HG03280 (cell line): ENCODE measurements around the gene KIAA0586.
"Not testable (repeated sequence)": the region's sequence is repeated elsewhere in the genome, so short reads cannot be mapped to it uniquely, and the experiment has no call there.

Experiments
- ATAC-seq: cut with Tn5 transposase; IDR thresholded peaks from one replicate; pipeline ENCODE4 v1.9.1; 2021; ENCODE audit warnings: mild to moderate bottlenecking, moderate library complexity; ENCODE audit not compliant: unreplicated experiment

The KIAA0586 gene

DNA sequence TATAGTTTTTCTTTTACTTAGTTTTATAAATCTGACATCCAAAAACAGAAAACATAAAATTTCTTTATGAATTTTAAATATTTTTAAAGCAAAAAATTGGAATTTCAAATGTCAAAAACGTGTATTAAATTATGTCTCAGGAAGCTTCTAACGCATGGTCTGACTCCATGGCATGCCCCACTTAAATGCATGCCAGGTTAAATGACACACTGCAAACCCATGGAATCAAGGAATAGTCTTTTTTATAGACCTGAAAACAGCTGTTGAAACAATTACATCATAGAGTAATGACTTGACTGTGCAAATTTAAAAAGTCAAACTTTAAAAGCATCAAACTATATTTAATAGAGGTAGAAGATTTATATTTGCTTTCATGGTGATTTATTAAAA lies 114.1 kb downstream of the KIAA0586 start:
- ATAC-seq, result no peak

- ATAC-seq, result no peak
Measured at GRCh38 chr14:58543253-58543652, 115.7 kb downstream of the KIAA0586 start.

DNA sequence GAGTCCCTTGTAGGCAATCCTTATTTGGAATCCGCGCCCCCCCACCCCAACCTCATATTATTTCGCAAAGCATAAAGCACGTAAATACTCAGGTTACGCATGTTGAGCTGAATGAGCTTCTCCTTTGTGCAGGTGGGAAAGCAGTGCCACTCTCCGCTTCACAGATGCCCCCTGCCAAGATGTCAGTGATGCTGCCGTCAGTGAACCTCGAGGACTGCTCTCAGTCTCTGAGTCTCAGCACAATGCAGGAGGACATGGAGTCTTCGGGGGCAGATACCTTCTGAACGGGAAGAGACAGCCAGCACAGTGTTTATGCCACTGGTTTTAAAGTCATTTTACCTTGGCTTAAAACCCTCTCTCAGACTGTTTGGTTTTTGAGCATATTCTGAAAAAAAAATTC lies 120.1 kb downstream of the KIAA0586 start:
- no peak for ATAC-seq

- ATAC-seq, result no peak
Measured at GRCh38 chr14:58549105-58549757, 121.7 kb downstream of the KIAA0586 start.

DNA sequence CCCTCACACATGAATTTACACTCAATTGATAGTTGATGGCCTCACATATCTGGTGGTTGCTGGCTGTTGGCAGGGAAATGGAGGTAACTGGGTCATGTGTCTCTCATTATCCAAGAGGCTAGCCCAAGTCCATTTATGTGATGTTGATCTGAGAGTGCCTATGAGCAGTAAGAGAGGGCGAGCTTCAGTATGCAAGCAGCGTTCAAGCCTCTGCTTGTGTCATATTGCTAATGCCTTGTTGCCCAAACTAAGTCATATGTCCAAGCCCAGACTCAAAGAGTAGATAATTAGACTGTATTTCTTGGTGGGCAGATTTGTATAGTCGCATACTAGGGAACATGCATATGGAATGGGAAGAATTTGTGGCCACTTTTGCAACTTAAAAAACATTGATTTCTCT lies 126.4 kb downstream of the KIAA0586 start:
- no peak for ATAC-seq

- ATAC-seq, result no peak
Measured at GRCh38 chr14:58555647-58556046, 128.1 kb downstream of the KIAA0586 start.

- ATAC-seq, result no peak
Measured at GRCh38 chr14:58557242-58557641, 129.7 kb downstream of the KIAA0586 start.

DNA sequence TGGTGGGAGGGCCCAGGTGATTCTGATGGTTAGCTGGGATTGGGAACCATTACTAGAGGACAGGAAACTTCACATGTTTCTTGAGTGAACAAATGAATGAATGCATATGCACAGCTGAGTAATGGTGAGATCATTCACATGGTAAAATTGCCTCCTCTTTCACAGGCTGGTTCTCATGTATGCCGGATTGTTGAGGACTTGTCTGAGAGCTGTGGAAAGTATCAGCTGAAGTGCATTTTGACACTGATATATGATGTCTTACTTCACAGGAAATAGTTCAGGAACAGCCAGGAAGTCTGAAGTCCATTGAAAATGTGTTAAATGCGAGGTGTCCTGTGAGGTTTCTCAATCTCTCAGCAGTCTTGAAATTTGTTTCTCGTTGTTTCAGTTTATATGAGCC lies 132.7 kb downstream of the KIAA0586 start:
- ATAC-seq, result no peak

GRCh38 chr14:58562141-58562540 lies 134.6 kb downstream of the KIAA0586 start:
- no peak for ATAC-seq

- no peak for ATAC-seq
Measured at GRCh38 chr14:58563978-58564377, 136.5 kb downstream of the KIAA0586 start.

GRCh38 chr14:58565832-58566231 lies 138.3 kb downstream of the KIAA0586 start:
- no peak for ATAC-seq

GRCh38 chr14:58566979-58567378 lies 139.5 kb downstream of the KIAA0586 start:
- ATAC-seq, result no peak

DNA sequence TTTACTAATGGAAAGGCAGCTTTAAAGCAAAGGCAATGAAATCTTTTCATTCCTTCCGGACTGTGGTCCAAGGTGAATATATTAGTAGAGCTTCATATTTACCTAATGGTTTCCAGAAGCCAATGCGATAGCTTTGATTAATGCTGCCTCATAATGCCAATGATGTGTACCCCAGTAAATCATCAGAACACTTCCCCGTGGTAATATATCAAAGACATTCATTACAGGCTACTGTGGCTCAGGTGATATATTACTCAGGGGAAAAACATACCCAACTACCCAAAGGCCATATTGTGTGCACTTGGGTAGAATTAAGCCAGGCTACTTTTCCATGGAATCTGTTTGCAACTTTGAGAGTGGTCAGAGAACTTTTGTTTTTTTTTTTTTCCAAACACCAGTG lies 140.8 kb downstream of the KIAA0586 start:
- no peak for ATAC-seq

DNA sequence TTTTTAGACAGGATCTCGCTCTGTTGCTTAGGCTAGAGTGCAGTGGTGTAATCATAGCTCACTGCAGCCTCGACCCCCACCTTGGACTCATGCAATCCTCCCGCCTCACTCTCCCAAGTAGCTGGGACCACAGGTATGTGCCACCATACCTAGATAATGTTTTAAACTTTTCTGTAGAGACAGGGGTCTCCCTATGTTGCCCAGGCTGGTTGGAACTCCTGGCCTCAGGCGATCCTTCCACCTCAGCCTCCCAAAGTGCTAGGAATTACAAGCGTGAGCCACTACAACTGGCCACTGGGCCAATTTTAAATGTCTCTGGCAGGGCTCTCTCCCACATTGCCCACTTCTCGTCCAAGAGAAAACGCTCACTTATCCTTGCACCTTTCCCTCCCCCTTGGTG lies 143.7 kb downstream of the KIAA0586 start:
- ATAC-seq, result no peak

DNA sequence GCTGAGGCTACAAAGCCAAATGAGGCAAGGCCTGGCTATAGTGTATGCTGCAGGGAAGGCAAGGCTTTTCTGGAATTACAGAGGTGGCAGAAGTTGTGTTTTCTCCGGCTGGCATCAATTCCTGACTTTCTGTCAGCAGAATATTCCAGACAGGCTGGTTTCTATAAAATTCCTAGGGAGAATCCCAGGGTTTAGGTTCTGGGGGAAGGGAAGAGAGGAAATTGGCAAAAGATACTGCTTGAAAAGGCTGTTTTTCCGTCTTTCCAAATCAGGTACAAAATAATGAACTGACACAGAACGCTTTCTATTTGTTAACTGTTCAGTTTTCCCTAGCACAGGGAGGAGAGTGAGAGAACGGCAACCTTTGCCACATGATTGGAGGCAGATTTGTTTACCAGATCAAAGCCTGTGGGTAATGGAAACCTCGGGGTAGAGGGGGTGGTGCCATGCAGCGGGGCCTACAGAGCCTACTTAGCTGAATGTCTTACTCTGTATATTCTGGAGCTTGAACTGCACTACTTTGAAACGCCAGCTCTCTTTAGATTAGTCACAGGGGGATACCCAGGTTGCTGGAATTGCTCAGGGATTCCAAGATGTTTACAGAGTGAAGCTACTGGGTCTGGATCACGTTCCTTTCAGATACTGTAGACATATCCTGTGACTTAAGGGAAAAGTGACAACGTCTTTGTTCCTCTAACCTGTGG lies 144.4 kb downstream of the KIAA0586 start:
- no peak for ATAC-seq

DNA sequence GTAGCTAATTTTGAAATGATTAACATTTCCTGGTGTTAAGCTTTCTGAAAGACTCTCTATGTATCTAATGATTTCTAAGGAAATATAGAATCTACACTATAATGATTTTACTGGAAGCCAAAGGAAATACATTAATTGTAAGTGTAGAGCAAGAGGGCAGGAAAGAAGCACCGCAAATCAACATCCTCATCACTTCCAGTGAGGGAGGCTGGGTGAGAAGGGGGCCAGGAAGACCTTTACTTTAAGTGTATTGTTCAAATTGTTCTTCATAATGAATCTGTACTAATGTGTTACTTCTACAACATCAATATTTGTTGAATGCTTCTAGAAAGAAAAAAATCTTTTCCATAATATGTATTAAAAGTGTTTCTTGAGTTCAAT lies 144.9 kb downstream of the KIAA0586 start:
- no peak for ATAC-seq

DNA sequence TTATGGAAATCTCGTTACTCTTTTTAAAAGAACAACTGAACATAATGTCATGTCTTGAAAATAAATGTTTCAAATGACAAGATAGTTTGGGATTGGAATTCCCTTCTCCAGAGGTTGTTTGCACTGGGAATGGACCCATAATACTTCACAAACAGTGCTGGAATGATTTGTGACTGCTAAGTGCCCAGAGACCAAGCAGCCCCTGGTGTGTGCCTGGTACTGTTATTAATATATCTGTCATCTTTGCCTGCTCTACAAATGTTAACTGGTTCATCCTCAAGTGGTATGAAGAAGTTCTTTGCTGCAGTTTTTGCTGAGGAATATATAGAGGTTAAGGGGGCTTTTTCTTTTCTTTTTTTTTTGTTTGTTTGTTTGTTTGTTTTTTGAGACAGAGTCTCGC lies 145.3 kb downstream of the KIAA0586 start:
- ATAC-seq, result no peak

- ATAC-seq, result no peak
Measured at GRCh38 chr14:58574623-58575022, 147.1 kb downstream of the KIAA0586 start.

GRCh38 chr14:58575956-58576355 lies 148.4 kb downstream of the KIAA0586 start:
- ATAC-seq, result no peak

GRCh38 chr14:58580035-58580434 lies 152.5 kb downstream of the KIAA0586 start:
- not testable (repeated sequence) for ATAC-seq

DNA sequence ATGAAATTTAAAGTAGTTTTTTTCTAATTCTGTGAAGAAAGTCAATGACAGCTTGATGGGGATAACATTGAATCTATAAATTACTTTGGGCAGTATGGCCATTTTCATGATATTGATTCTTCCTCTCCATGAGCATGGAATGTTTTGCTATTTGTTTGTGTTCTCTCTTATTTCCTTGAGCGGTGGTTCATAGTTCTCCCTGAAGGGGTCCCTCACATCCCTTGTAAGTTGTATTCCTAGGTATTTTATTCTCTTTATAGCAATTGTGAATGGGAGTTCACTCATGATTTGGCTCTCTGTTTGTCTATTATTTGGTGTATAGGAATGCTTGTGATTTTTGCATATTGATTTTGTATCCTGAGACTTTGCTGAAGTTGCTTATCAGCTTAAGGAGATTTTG lies 153.9 kb downstream of the KIAA0586 start:
- not testable (repeated sequence) for ATAC-seq

DNA sequence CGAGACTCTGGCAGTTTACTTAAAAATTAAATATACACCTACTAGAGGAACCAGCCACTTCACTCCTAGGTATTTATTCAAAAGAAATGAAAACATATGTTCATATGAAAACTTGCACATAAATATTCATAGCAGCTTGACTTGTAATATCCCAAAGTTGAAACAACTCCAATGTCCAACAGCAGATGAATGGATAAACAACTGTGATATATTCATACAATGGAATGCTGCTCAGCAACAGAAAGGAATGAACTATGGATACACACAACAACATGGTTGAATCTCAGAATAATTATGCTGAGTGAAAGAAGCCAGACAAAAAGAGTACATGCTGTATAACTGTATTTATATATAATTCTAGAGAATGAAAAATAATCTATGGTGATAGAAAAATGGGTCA lies 156.9 kb downstream of the KIAA0586 start:
- ATAC-seq, result no peak

DNA sequence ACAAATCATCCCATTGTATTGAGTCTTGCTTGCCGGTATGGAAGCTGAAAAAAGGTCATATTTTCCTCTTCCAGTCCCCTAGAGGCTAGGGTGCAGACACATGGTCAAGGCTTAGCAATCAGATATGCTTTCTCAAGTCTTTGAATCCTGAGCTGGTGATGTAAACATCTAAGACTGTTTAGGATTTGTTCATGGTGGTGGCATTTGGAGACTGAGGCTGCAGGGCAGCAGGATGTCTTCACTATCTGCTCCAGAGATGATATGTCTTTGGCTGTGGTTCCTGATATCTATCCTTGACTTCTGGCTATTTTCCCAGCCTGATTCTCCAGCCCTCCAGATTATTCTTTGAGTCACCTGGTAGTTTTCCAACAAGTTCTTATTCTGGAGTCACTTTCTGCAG lies 159.8 kb downstream of the KIAA0586 start:
- no peak for ATAC-seq
